Cardiac muscle cell (in vitro differentiated cells and primary cell): ENCODE measurements around the gene EDN2. TPM values are rescaled to one million over a fixed set of nuclear protein-coding genes. Genes with fewer than 3 reads are reported as not detected.

ENCODE experiments used
- DNase-seq, 2 donors: peaks; one replicate each; pipeline versions ENCODE4 v3.0.0 to v3.0.0-alpha.2; 2010 to 2017; ENCODE audit warnings: low read depth in 1 of 2, low spot score in 1 of 2
- H3K27ac ChIP-seq: fragments of 200-600 bp; sonication (generic); 2 replicates; pipeline ENCODE4 v1.5.1; 2016
- H3K27me3 ChIP-seq: fragments of 200-600 bp; sonication (generic); 2 replicates; pipeline ENCODE4 v1.6.0; 2016; ENCODE audit warnings: control low read depth
- H3K36me3 ChIP-seq: fragments of 200-600 bp; sonication (generic); 2 replicates; pipeline ENCODE4 v1.5.1; 2016; ENCODE audit warnings: control low read depth
- H3K4me1 ChIP-seq: fragments of 200-600 bp; sonication (generic); 2 replicates; pipeline ENCODE4 v1.8.1; 2017; ENCODE audit warnings: low read depth, mild to moderate bottlenecking, mixed run types
- H3K4me3 ChIP-seq: fragments of 200-600 bp; sonication (generic); 2 replicates; pipeline ENCODE4 v1.5.1; 2016; ENCODE audit warnings: mild to moderate bottlenecking
- H3K9me3 ChIP-seq: fragments of 200-600 bp; sonication (generic); 2 replicates; pipeline ENCODE4 v1.5.1; 2017; ENCODE audit warnings: low read depth, mild to moderate bottlenecking, control low read depth
- CTCF ChIP-seq: IDR thresholded peaks from 2 replicates; pipeline ENCODE4 v1.5.1; 2012; ENCODE audit warnings: low read depth, mild to moderate bottlenecking, low read length
- polyA plus RNA-seq: library from polyadenylated mRNA; unstranded; fragments of >200 nt; fragmentation: Nextera tagmentation; extraction: Ambion mirVana; gene quantifications from 2 replicates; pipeline ENCODE4 v1.2.1, GENCODE V29; 2016
- total RNA-seq: library from RNA; depleted of rRNA; stranded (reverse); fragments of >200 nt; gene quantifications from 2 replicates; pipeline ENCODE4 v1.2.3, GENCODE V29; 2016

Gene EDN2
- total and polyA plus RNA-seq, 2 experiments from 2014 or later = 0.98 to 1.8 TPM

GRCh38 chr1:41483960-41484401 lies 502 bp downstream of the EDN2 start:
- peaks cover 55% of the 10 kb centered on the region for H3K4me1 ChIP-seq
- no peaks in the 10 kb centered on the region for H3K27me3 ChIP-seq
- H3K4me3 ChIP-seq = no peak overlapping the region
- DNase-seq = no peak
- TF ChIP-seq CTCF = no peak
- H3K36me3 ChIP-seq = no peaks in the 10 kb centered on the region
- H3K9me3 ChIP-seq = no peaks in the 10 kb centered on the region
- no peak overlapping the region for H3K27ac ChIP-seq

- no peak for TF ChIP-seq CTCF
- no peak overlapping the region for H3K4me3 ChIP-seq
- no peaks in the 10 kb centered on the region for H3K27me3 ChIP-seq
- peaks cover 47% of the 10 kb centered on the region for H3K4me1 ChIP-seq
- peak in 1 of 2 donors; percentile 46 for DNase-seq
- no peaks in the 10 kb centered on the region for H3K9me3 ChIP-seq
- no peaks in the 10 kb centered on the region for H3K36me3 ChIP-seq
- H3K27ac ChIP-seq = peak overlapping the region; percentile 67
Measured at GRCh38 chr1:41483001-41483850, 1.3 kb downstream of the EDN2 start.

GRCh38 chr1:41482001-41482765 lies 2.3 kb downstream of the EDN2 start:
- H3K27ac ChIP-seq = peak overlapping the region; percentile 67
- no peak overlapping the region for H3K4me3 ChIP-seq
- H3K27me3 ChIP-seq = no peaks in the 10 kb centered on the region
- TF ChIP-seq CTCF = no peak
- DNase-seq = no peak
- peaks cover 37% of the 10 kb centered on the region for H3K4me1 ChIP-seq
- no peaks in the 10 kb centered on the region for H3K9me3 ChIP-seq
- H3K36me3 ChIP-seq = no peaks in the 10 kb centered on the region

- Histone ChIP-seq H3K27ac (no peak overlapping the region), H3K4me1 (peaks cover 27% of the 10 kb centered on the region), H3K4me3 (no peak overlapping the region), H3K36me3 (no peaks in the 10 kb centered on the region), H3K9me3 (no peaks in the 10 kb centered on the region), H3K27me3 (no peaks in the 10 kb centered on the region)
- TF ChIP-seq CTCF = no peak
- no peak for DNase-seq
Measured at GRCh38 chr1:41481109-41481775, 3.2 kb downstream of the EDN2 start.
